HepG2 (cell line): ENCODE data around the gene INTS6. TPM values are rescaled to one million over a fixed set of nuclear protein-coding genes. Genes with fewer than 3 reads are reported as not detected.
A peak's percentile ranks its signal among the peaks of the same experiment; 100 is the strongest.

Experiments used
- ARNT2 ChIP-seq: sonication (generic); formaldehyde crosslinking; IDR thresholded peaks from 2 replicates; pipeline ENCODE4 v1.8.0; 2022; ENCODE audit warnings: mild to moderate bottlenecking, low read depth, missing genetic modification reagents, moderate library complexity
- FOXK1 ChIP-seq: sonication (generic); formaldehyde crosslinking; IDR thresholded peaks from 2 replicates; pipeline ENCODE4 v1.4.0; 2020; ENCODE audit warnings: low read depth, missing genetic modification reagents, borderline replicate concordance
- FOXP1 ChIP-seq, 2 experiments: fragments of 450-650 bp in 1 of 2; IDR thresholded peaks; 2 replicates each; pipeline ENCODE4 v1.6.1; 2017 to 2018; ENCODE audit warnings: antibody characterized with exemption in 1 of 2
- NFE2L2 ChIP-seq: fragments of 150-350 bp; IDR thresholded peaks from 2 replicates; pipeline ENCODE4 v1.6.1; 2014; ENCODE audit warnings: low read length
- NR2F6 ChIP-seq, 2 experiments: IDR thresholded peaks; 2 replicates each; pipeline ENCODE4 v1.6.1; 2016; ENCODE audit warnings: antibody characterized with exemption in 1 of 2, mild to moderate bottlenecking in 1 of 2
- RAD21 ChIP-seq: fragments of 450-650 bp; formaldehyde crosslinking; IDR thresholded peaks from 2 replicates; pipeline ENCODE4 v1.5.0; 2020; ENCODE audit warnings: mild to moderate bottlenecking
- RXRB ChIP-seq: IDR thresholded peaks from 2 replicates; pipeline ENCODE4 v1.6.1; 2016; ENCODE audit warnings: borderline replicate concordance, missing genetic modification reagents, missing compliant biosample characterization
- TBX2 ChIP-seq: sonication (generic); formaldehyde crosslinking; IDR thresholded peaks from 2 replicates; pipeline ENCODE4 v1.5.0; 2020; ENCODE audit warnings: missing genetic modification reagents, mild to moderate bottlenecking, borderline replicate concordance
- TGIF2 ChIP-seq: IDR thresholded peaks from 2 replicates; pipeline ENCODE4 v1.6.1; 2016; ENCODE audit warnings: control low read depth, missing compliant biosample characterization
- THYN1 ChIP-seq: sonication (generic); formaldehyde crosslinking; IDR thresholded peaks from 2 replicates; pipeline ENCODE4 v1.8.1; 2023; ENCODE audit warnings: low read depth, mild to moderate bottlenecking, moderate library complexity, missing genetic modification reagents, borderline replicate concordance
- YY1 ChIP-seq: IDR thresholded peaks from 2 replicates; pipeline ENCODE4 v1.6.1; 2011; ENCODE audit warnings: low read length, low read depth, moderate library complexity, mild to moderate bottlenecking; ENCODE audit not compliant: insufficient read depth, insufficient replicate concordance
- ZNF230 ChIP-seq: sonication (generic); formaldehyde crosslinking; IDR thresholded peaks from 2 replicates; pipeline ENCODE4 v1.4.0; 2020; ENCODE audit warnings: mild to moderate bottlenecking, missing genetic modification reagents
- ZNF329 ChIP-seq: sonication (generic); formaldehyde crosslinking; IDR thresholded peaks from 2 replicates; pipeline ENCODE4 v1.9.0; 2021; ENCODE audit warnings: low read depth, mild to moderate bottlenecking, missing genetic modification reagents
- ZNF550 ChIP-seq: sonication (generic); formaldehyde crosslinking; IDR thresholded peaks from 2 replicates; pipeline ENCODE4 v1.4.0; 2020; ENCODE audit warnings: mild to moderate bottlenecking, missing genetic modification reagents, borderline replicate concordance
- ZNF776 ChIP-seq: sonication (generic); formaldehyde crosslinking; IDR thresholded peaks from 2 replicates; pipeline ENCODE4 v1.4.0; 2020; ENCODE audit warnings: mild to moderate bottlenecking, missing genetic modification reagents
- ZNF816 ChIP-seq: sonication (generic); formaldehyde crosslinking; IDR thresholded peaks from 2 replicates; pipeline ENCODE4 v1.8.0; 2022; ENCODE audit warnings: missing genetic modification reagents, mild to moderate bottlenecking, borderline replicate concordance
- ZSCAN20 ChIP-seq: sonication (generic); formaldehyde crosslinking; IDR thresholded peaks from 2 replicates; pipeline ENCODE4 v1.4.0; 2020; ENCODE audit warnings: missing genetic modification reagents, mild to moderate bottlenecking, borderline replicate concordance
- polyA plus RNA-seq, 8 experiments: library from polyadenylated mRNA; depleted of rRNA in 3 of 8; stranded (reverse) in 7 of 8; unstranded in 1 of 8; fragments of >200 nt; fragmentation: Illumina TruSeq in 4 of 8; extraction: Trizol in 4 of 8; gene quantifications; 2 replicates each; pipeline versions ENCODE4 v1.2.1 to v1.2.3, GENCODE V29; 2011 to 2016; ENCODE audit warnings: low read depth in 4 of 8, missing spikeins in 1 of 8, mixed read lengths in 1 of 8; ENCODE audit not compliant: insufficient read depth in 1 of 8
- total RNA-seq, 5 experiments: library from RNA; depleted of rRNA; stranded (reverse); fragments of >200 nt; fragmentation: Illumina TruSeq; extraction: Trizol; gene quantifications; 2 replicates each; pipeline ENCODE4 v1.2.3, GENCODE V29; 2016; ENCODE audit warnings: low read depth in 1 of 5
- TF ChIP-seq, protein P1 (sequence below): fragments of 450-650 bp; IDR thresholded peaks from 2 replicates; pipeline ENCODE4 v1.6.1; 2017; ENCODE audit warnings: mild to moderate bottlenecking
- TF ChIP-seq, protein P2 (sequence below): sonication (generic); formaldehyde crosslinking; conservative IDR thresholded peaks from 2 replicates; pipeline ENCODE4 v1.4.0; 2020; ENCODE audit warnings: missing genetic modification reagents
- TF ChIP-seq, protein P3 (sequence below): sonication (generic); formaldehyde crosslinking; IDR thresholded peaks from 2 replicates; pipeline ENCODE4 v1.4.0; 2020; ENCODE audit warnings: mild to moderate bottlenecking, missing genetic modification reagents
- TF ChIP-seq, protein P4 (sequence below): sonication (generic); formaldehyde crosslinking; IDR thresholded peaks from 2 replicates; pipeline ENCODE4 v1.4.0; 2020; ENCODE audit warnings: mild to moderate bottlenecking, missing genetic modification reagents

The INTS6 gene
- total and polyA plus RNA-seq, 2 of the 13 experiments (the other 11 are each of a cell fraction or from before 2014, with no cell fraction given), result 27.9 to 38.4 TPM

DNA sequence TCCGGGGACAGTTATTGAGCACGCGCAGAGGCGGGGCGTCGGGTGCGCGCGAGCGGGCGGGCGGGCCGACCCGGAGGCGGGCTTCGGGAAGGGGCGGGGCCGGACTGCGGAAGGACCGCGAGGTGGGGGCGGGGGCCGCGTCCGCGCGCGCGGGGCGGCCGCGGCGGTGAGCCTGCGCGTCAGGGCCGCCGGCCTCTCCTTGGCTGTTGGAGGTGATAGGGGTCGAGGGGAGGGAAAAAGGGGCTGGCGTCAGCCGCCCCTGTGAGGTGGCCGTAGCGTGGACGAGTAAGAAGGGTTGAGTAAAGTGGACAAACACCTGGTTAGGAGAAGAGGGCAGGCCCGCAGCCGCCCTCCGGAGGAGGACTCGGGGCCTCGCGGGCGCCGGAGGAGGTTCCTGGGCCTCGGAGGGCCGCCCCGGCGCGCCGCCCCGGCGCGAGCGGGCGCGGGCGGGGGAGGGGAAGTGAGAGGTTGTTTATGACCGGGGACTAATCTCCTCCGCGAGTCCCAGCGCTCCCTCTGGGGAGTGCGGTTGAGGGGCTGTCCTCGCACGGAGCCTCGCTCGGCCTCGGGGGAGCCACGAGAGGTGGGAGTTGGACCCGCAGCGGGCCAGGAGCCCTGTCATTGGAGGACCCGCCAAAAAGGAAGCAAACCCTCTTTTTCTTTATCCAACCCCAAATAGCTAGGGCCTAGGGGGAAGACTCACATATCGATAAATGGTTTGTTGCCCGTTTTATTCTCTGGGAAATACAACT, 547 bp upstream of the INTS6 start (continued):
- TF ChIP-seq, protein P1, sequence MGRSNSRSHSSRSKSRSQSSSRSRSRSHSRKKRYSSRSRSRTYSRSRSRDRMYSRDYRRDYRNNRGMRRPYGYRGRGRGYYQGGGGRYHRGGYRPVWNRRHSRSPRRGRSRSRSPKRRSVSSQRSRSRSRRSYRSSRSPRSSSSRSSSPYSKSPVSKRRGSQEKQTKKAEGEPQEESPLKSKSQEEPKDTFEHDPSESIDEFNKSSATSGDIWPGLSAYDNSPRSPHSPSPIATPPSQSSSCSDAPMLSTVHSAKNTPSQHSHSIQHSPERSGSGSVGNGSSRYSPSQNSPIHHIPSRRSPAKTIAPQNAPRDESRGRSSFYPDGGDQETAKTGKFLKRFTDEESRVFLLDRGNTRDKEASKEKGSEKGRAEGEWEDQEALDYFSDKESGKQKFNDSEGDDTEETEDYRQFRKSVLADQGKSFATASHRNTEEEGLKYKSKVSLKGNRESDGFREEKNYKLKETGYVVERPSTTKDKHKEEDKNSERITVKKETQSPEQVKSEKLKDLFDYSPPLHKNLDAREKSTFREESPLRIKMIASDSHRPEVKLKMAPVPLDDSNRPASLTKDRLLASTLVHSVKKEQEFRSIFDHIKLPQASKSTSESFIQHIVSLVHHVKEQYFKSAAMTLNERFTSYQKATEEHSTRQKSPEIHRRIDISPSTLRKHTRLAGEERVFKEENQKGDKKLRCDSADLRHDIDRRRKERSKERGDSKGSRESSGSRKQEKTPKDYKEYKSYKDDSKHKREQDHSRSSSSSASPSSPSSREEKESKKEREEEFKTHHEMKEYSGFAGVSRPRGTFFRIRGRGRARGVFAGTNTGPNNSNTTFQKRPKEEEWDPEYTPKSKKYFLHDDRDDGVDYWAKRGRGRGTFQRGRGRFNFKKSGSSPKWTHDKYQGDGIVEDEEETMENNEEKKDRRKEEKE, result no peak
- peak; percentile 36; the same call in 1 of the 2 replicates for TF ChIP-seq ZSCAN20
- no peak for TF ChIP-seq NFE2L2
- no peak for TF ChIP-seq ZNF550 (CRISPR knock-in tag)
- TF ChIP-seq ZNF230, result no peak
- TF ChIP-seq FOXP1 (IDR thresholded peaks at IDR 0.05), result no peak
- TF ChIP-seq FOXP1 (CRISPR knock-in tag; IDR thresholded peaks at IDR 0.05), result no peak
- TF ChIP-seq RAD21 (CRISPR knock-in tag), result peak; percentile 38; the same call in 1 of the 2 replicates
- peak; percentile 10; the same call in 1 of the 2 replicates for TF ChIP-seq FOXK1 (CRISPR knock-in tag)
- TF ChIP-seq, protein P2, sequence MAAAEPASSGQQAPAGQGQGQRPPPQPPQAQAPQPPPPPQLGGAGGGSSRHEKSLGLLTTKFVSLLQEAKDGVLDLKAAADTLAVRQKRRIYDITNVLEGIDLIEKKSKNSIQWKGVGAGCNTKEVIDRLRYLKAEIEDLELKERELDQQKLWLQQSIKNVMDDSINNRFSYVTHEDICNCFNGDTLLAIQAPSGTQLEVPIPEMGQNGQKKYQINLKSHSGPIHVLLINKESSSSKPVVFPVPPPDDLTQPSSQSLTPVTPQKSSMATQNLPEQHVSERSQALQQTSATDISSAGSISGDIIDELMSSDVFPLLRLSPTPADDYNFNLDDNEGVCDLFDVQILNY, result 0 out of 2 replicates have a peak, but pooled peaks have one; percentile 54
- TF ChIP-seq, protein P3, sequence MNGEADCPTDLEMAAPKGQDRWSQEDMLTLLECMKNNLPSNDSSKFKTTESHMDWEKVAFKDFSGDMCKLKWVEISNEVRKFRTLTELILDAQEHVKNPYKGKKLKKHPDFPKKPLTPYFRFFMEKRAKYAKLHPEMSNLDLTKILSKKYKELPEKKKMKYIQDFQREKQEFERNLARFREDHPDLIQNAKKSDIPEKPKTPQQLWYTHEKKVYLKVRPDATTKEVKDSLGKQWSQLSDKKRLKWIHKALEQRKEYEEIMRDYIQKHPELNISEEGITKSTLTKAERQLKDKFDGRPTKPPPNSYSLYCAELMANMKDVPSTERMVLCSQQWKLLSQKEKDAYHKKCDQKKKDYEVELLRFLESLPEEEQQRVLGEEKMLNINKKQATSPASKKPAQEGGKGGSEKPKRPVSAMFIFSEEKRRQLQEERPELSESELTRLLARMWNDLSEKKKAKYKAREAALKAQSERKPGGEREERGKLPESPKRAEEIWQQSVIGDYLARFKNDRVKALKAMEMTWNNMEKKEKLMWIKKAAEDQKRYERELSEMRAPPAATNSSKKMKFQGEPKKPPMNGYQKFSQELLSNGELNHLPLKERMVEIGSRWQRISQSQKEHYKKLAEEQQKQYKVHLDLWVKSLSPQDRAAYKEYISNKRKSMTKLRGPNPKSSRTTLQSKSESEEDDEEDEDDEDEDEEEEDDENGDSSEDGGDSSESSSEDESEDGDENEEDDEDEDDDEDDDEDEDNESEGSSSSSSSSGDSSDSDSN (CRISPR knock-in tag), result peak; percentile 58; the same call in 1 of the 2 replicates
- TF ChIP-seq TBX2, result peak; percentile 49
- 0 out of 2 replicates have a peak, but pooled peaks have one; percentile 64 for TF ChIP-seq ARNT2
- peak; percentile 32; the same call in 1 of the 2 replicates for TF ChIP-seq ZNF816 (CRISPR knock-in tag)
- TF ChIP-seq TGIF2 (CRISPR knock-in tag), result no peak; the same call in 1 of the 2 replicates
- TF ChIP-seq NR2F6 (IDR thresholded peaks at IDR 0.05), result no peak
- TF ChIP-seq NR2F6 (CRISPR knock-in tag; IDR thresholded peaks at IDR 0.05), result 0 out of 2 replicates have a peak, but pooled peaks have one; percentile 23
- TF ChIP-seq RXRB (CRISPR knock-in tag), result no peak
- TF ChIP-seq, protein P4, sequence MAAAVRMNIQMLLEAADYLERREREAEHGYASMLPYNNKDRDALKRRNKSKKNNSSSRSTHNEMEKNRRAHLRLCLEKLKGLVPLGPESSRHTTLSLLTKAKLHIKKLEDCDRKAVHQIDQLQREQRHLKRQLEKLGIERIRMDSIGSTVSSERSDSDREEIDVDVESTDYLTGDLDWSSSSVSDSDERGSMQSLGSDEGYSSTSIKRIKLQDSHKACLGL (CRISPR knock-in tag), result 0 out of 2 replicates have a peak, but pooled peaks have one; percentile 30
- TF ChIP-seq ZNF776 (CRISPR knock-in tag), result no peak; the same call in 1 of the 2 replicates
- TF ChIP-seq YY1, result peak; percentile 21
- TF ChIP-seq ZNF329 (CRISPR knock-in tag), result no peak
- TF ChIP-seq THYN1 (CRISPR knock-in tag), result no peak
